Inferior parietal cortex (tissue), 1 donor: ENCODE results near the gene PSEN2.
"Not testable (repeated sequence)": the region's sequence is repeated elsewhere in the genome, so short reads cannot be mapped to it uniquely, and the experiment has no call there.

Experiments used
- DNase-seq: peaks from one replicate; pipeline ENCODE4 v3.0.0-alpha.2; 2016; ENCODE audit errors: extremely low spot score

The PSEN2 gene

DNA sequence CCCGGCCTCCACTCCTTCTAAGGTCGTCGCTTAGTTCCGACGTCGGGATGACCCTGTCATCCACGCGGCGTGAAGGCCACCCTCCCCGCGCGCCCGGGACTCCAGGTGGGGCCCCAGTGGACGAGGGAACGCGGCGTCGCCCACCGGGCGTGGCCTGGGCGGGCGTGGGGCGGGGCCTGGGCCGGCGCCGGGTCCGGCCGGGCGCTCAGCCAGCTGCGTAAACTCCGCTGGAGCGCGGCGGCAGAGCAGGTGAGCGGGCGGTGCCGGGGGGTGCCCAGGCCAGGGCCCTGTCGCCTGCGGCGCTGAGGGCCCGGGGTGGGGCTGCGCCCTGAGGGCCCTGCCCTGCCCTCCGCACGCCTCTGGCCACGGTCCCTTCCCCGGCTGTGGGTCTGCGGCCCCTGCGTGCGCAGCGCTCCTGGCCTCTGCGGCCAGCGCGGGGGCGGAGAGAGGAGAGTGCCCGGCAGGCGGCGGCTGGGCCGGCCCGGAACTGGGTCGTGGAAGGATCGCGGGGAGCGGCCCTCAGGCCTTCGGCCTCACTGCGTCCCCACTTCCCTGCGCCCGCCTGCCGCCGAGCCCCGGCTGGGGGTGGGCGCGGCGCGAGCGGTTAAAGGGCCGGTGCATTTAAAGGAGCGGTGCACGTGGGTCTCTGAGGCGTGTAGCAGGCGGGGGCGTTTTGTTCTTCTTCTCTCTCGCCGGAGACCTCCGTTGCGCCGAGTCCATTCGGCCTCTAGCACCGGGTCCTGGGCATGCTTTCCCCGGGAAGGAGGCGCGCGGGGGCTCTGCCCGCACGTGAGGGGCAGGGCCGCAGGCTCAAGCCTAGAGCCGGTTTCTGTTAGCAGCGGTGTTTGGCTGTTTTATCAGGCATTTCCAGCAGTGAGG lies at the start of gene PSEN2:
TSS of gene PSEN2 (plus strand) at position 216 of the 879 bp plus-strand sequence. CDS start 11,292 bp downstream, outside the sequence.
- DNase-seq, result peak; percentile 40

DNA sequence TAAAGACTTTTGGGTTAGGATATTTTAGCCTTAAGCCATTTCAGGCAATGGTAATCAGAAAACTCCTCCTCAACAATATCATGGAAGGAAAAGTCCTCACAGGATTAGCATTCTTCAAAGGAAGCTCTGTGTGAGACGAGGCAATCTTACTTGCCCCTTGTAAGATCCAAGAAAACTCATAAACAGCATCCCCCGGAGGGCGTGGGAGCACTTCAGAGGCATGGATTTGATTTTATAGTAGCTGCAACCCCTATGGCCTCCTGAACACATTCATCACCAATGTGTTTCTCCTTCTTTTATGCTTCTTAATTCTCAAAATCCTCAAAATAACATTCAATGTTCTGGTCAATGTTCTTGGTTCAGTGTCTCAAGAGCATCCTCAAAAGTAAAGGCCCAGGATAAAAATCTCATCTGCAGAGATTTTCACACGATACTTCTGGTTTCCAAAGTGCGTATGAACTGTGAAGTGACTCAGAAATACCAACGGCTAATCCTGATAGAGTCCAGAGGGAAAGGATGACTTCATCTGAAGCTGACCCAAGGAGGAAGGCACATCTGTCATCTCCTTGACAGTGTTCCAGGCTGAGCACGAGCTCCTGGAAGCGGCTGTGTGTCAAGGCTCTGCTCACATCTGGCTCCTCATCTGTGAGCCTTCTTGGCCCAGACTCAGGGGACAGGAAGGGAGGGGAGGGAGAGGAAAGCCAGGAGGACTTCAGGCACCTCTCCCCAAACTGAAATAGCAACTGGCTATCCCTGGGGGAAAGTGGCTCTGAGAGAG lies 49.3 kb upstream of the PSEN2 start:
- DNase-seq, result no peak

DNA sequence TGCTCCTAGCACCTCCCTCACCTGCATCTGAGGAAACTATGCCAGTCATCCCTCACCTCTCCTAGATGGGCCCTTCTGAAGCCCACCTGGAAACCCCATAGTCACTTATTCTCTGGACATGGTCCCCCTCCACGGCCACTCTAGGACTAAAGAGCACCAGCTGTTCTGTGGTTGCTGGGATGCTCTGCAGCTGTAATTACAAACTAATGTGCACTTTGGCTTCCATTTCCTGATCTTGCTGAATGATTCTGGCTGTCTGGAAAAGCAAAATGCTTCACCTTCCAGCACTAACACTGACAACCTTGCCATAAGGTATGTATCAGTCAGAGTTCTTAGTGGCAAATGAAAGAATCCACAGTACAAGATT lies 48.7 kb upstream of the PSEN2 start:
- DNase-seq, result no peak

DNA sequence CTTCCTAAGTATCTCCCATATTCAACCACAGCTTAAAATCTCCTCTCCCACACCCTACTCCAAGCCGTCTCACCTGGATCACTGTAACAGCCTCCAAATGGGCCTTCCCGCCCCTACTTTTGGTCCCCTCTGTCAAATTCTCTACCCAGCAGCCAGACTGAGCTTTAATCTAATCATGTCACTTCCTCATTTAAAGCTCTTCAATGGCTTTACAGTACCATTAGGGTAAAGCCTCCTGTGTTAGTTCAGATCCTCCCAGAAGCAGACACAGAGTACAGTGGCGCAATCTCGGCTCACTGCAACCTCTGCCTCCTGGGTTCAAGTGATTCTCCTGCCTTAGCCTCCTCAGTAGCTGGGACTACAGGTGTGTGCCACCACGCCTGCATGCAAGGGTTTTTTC lies 46.8 kb upstream of the PSEN2 start:
- DNase-seq, result no peak

DNA sequence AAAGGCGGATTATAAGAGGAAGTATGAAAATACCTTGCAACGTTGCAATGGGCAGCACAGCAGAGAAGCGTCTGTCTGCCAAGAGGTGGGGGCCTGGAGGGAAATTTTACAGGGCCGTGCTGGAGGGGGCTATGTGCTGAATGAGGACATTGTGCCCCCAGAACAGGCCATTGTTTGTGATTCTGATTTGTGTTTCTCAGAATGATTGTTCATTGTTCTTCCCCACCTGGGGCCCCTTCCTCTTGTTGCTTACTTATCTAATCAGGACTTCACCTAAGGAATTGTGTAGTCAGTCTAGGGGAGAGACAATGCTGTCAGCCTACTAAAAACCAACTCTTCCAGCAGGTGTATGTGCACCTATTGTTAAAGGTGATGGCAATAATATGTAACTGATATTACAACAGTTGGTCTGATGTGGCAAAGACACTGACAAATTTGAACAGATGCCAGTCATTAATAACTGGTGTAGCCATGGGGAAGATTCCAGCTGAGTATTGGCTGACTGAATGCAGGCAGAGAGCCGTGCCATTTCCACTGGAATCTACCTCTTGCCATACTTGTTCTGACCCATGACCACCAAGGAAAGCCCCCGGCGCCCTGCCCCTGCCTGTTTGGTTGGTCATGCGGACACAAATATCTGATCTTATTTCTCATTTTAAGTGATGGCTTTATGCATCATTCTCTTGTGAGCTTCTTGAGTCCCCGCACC lies 45.2 kb upstream of the PSEN2 start:
- peak; percentile 71 for DNase-seq

DNA sequence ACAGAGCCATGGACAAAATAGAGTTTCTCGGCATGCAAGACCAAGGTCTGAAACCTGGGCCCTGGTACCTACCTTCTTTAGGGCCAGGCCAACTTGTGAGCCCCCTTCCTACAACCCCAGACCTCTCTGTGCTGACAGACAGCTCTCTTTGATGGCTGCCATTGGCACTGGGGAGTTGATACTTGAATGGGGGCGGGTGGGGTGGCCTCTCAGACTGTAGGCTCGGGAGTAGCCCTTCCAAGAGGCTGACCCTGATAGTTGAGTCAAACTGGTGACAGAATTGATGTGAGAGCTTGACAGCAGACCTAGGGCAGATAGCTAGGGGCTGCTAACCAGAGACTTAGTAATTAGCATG lies 44.7 kb upstream of the PSEN2 start:
- no peak for DNase-seq

DNA sequence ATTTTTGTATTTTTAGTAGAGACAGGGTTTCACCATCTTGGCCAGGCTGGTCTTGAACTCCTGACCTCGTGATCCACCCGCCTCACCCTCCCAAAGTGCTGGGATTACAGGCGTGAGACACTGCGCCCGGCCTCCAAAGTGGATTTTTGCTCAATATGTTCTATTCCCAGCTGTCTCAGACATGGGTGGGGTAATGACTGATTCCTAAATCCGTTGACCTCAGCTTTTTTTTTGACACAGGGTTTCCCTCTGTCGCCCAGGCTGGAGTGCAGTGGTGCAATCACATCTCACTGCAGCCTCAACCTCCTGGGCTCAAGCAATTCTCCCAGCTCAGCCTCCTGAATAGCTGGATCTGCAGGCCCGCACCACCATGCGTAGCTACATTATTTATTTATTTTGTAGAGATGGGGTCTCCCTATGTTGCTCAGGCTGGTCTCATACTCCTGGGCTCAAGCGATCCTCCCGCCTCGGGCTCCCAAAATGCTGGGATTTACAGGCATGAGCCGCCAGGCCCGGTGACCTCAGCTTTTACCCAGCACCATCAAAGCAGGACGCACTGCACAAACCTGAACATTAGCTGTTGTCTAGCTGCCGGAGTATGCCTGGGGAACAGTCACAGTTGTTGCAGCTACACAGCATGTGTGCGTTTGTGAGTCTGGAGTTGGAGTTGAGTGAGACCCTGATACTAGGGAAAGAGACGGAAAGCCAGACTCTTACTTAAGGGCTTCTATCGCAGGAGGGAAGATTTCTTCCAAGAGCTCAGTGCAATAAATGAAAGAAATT lies 43.7 kb upstream of the PSEN2 start:
- no peak for DNase-seq

DNA sequence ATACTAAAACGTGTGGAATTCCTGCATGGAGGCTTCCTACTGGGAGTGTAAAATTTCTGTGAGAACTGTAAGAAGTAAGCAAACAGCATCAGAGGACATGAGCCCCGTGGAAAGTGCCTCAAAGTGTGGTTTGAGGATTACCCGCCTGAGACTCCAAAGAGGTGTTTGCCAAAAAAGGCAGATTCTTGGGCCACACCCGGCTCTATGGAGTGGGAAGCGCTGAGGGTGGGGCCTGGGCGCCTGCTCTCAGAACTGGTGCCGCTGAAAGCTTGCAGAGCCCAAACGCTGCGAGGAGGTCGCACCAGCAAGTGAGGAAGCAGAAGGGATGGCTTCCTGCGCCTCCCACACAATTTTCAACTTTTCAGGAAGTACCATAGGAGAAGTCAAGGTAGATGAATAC lies 43.0 kb upstream of the PSEN2 start:
- DNase-seq, result no peak

DNA sequence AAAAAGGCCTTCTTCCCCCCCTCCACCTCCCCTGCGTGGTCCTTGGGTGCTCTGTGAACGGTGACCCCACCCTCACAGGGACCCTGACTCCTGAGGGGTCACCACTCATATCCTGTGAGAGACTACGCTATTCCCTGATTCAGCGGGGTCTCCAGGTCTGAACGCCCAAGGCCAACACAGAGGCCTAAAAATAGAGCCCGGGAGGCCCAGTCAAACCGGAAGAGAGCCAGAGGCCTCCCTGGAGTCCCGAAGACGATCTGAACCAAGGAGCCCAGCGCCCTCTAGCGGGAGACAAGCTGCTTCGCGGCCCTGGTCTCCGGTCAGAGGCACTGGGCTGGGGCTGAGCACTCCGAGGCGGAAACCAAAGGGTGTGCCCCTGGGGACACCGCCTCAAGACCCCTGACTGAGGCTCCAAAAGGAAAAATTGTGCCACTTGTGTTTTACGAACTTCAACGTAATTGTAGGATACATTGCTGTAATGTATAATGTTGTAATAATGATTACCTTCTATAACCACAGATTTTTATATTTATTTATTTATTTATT lies 42.4 kb upstream of the PSEN2 start:
- DNase-seq, result peak; percentile 97

DNA sequence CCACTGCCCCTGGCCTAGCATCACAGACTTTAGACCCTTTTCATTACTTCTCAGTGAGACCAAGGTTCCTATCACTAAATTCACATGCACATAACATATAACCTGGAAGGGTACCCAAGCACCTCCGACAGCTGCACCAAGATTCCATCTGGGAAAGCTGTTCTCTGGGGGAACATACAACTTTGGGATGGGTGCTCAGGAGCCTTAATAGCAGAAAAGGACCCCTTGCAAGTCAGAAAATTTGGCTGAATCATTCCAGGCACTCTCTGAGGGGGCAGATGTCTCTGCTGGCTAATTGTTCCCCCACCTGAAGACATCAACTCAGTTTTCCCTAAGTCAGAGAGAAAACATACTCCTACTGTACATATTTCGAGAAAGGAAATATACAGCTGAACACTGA lies 41.3 kb upstream of the PSEN2 start:
- DNase-seq, result no peak

DNA sequence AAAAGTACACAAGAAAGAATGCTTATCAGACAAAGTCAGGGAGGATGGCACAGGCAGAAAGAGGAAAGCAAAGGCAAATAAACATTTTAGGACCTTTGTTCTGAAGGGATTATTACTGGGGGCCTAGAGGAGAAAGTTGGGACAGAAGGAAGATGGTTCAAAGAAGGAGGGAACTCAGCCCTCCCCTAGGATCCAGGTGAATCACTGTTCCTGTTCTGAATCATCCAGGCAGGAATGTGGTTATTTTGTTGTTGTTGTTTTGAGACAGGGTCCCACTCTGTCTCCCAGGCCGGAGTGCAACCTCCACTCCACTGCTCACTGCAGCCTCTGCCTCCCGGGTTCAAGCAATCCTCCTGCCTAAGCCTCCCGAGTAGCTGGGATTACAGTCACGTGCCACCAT lies 38.5 kb upstream of the PSEN2 start:
- no peak for DNase-seq

DNA sequence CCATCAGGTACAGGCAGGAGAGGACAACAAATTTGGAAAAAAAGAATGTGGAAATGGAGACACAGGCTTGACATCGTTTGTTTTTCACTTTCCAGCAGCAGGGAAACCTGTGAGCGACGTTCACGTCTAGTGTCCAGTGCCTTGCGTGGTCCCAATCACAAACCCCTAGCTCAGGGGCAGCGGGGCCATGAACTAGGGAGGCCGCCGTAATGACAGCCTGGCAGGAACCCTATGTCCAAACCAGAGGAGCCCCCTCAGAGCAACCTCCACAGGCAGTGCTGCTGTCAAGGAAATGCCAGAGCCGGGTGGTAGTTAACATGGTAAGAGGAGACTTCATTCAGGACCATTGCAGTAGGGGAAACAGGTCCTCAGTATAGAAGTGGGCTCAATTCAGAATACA lies 37.8 kb upstream of the PSEN2 start:
- DNase-seq, result no peak

DNA sequence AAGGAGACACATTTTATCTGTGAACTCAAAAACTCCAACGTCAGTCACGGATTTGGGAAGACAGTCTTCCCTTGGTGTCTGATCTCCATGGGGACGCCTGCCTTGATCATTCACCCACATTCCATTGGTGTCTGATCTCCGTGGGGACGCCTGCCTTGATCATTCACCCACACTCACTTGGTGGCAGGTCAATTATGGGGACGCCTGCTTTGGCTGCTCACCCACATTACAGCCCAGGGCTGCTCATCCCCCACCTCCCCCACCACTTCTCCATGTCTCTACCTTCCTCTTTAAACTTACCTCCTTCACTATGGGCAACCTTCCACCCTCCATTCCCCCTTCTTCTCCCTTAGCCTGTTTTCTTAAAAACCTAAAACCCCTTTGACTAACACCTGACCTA lies 36.2 kb upstream of the PSEN2 start:
- not testable (repeated sequence) for DNase-seq

DNA sequence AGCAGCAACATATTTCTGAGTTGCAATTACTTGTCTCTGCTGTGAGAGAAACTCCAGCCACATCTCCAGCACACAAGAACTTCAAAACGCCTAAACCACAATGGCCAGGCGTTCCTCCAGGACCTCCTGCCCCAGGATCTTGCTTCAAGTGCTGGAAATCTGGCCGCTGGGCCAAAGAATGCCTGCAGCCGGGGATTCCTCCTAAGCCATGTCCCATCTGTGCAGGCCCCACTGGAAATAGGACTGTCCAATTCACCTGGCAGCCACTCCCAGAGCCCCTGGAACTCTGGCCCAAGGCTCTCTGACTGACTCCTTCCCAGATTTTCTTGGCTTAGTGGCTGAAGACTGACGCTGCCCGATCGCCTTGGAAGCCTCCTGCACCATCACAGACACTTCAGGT lies 35.0 kb upstream of the PSEN2 start:
- not testable (repeated sequence) for DNase-seq

DNA sequence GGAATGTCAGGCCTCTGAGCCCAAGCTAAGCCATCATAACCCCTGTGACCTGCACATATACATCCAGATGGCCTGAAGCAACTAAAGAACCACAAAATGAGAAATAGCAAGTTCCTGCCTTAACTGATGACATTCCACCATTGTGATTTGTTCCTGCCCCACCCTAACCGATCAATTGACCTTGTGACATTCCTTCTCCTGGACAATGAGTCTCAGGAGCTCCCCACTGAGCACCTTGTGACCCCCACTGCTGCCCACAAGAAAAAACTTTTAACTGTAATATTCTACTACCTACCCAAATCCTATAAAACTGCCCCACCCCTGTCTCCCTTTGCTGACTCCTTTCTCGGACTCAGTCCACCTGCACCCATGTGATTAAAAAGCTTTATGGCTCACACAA lies 32.5 kb upstream of the PSEN2 start:
- DNase-seq, result not testable (repeated sequence)

DNA sequence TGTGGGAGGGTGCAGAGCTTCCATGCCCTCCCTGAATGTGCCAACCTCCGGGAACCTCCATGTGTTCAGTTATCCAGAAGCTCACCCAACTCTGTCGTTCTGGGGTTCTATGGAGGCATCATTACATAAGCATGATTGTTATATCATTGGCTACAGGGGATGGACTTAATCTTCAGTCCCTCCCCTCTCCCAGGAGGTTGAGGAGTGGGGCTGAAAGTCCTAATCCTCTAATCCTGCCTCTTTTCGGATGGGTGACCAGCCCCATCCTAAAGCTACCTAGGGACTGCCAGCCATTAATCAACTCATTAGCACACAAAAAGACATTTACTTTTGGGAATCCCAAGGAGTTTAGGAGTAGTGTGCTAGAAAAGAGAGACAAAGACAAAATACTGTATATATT lies 32.0 kb upstream of the PSEN2 start:
- no peak for DNase-seq

DNA sequence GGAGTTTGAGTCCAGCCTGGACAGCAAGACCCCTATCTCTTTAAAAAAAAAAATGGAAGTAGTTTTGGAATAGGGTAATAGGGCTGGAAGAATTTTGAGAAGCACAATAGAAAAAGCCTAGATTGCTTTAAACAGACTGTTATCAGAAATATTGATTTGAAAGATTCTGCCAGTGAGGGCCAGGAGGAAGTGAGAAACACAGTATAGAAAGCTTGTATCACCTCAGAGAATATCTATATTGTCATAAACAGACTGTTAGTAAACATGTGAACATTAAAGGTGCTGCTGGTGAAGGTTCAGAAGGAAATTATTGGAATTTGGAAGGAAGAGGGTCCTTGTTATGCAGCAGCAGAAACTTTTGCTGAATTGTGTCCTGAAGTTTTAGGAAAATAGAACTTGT lies 24.8 kb upstream of the PSEN2 start:
- DNase-seq, result no peak

DNA sequence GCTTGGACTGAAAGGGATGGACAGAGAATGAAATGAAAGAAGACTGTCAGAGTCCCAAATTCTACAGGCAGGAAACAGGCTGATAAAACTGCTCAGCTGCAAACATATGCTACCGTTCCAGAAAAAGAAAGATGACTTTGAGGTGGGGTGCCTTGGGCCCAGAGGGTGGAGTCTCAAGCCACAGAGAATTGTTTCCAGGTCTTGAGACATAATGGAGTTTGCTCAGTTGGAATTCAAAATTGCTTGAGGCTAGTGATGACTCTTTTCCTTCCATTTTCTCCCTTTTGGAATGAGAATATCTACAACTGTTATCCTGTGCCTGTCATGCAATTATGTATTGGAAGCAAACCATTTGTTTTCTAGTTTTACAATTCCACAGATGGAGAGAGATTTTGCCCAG lies 23.6 kb upstream of the PSEN2 start:
- no peak for DNase-seq

DNA sequence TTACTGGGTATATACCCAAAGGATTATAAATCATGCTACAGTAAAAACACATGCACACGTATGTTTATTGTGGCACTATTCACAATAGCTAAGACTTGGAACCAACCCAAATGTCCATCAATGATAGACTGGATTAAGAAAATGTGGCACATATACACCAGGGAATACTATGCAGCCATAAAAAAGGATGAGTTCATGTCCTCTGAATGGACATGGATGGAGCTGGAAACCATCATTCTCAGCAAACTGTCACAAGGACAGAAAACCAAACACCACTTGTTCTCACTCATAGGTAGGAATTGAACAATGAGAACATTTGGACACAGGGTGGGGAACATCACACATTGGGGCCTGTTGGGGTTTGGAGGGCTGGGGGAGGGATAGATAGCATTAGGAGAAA lies 15.9 kb upstream of the PSEN2 start:
- not testable (repeated sequence) for DNase-seq

DNA sequence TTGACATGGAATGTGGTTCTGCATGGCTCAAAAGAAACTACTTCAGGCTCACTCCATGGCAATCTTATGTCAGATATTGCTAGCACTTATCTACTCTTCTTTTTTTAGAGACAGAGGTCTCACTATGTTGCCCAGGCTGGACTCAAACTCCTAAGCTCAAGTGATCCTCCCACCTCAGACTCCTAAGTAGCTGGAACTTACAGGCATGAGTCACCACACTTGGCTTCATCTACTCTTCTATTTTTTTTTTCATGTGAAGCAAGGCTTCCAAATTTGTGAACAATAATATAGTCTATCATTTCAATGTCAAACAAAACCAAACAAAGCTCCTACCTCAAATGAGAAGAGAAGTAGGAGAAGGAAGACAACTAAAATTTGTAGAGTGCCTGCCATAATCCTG lies 7.5 kb upstream of the PSEN2 start:
- no peak for DNase-seq

DNA sequence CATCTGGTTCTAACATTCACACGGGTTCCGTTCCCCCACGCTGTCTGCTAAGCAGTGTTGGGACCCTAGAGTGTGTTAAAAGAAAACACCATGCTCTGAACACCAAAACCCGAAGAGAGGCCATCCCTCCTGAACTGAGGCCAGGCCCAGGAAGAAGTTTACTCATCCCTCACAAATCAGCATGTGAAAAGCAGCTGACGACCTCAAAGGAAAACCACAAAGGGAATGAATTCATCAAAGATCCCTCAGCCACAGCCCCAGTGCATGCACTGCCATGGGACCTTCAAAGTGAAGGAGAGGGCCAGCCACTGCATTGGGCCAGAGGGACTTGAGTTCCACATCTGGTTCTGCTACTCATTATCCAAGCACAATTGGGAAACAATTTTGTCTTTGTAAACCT lies 7.0 kb upstream of the PSEN2 start:
- DNase-seq, result no peak

DNA sequence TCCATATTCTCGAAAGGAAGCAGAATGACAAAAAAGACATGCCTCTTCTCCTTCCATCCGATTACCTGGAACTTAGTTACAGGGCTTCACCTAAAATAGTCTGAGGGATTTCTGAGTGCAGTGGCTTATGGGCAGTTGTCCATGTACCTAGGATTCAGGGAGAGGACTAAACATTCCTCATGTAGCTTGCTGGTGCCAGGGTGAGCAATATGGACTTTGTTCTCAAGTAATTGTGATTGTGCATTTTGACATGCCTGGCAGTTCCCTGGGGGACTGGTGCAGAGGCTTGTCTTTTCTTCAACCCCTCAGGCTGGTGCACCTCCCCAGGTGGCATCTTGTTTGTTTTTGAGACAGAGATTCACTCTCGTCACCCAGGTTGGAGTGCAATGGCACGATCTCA lies 6.1 kb upstream of the PSEN2 start:
- no peak for DNase-seq
